KMS-11 (cell line): ENCODE measurements around the gene RAB11A.

Experiments
- H2AFZ ChIP-seq: fragments of 200-600 bp; sonication (generic); 2 replicates; pipeline ENCODE4 v1.6.1; 2016; ENCODE audit warnings: antibody characterized with exemption, mixed run types, low read depth
- H3K27ac ChIP-seq: fragments of 200-600 bp; sonication (generic); 2 replicates; pipeline ENCODE4 v1.6.1; 2016; ENCODE audit warnings: mild to moderate bottlenecking, mixed run types
- H3K27me3 ChIP-seq: fragments of 200-600 bp; sonication (generic); 2 replicates; pipeline ENCODE4 v1.6.1; 2017; ENCODE audit warnings: mild to moderate bottlenecking, low read depth, mixed run types, moderate library complexity; ENCODE audit not compliant: insufficient read depth
- H3K36me3 ChIP-seq: fragments of 200-600 bp; sonication (generic); 2 replicates; pipeline ENCODE4 v1.6.1; 2017; ENCODE audit warnings: mild to moderate bottlenecking, mixed run types; ENCODE audit not compliant: insufficient read depth
- H3K4me1 ChIP-seq: fragments of 200-600 bp; sonication (generic); 2 replicates; pipeline ENCODE4 v1.6.1; 2016; ENCODE audit warnings: mild to moderate bottlenecking, low read depth, mixed run types; ENCODE audit not compliant: poor library complexity, severe bottlenecking
- H3K4me2 ChIP-seq: fragments of 200-600 bp; sonication (generic); 2 replicates; pipeline ENCODE4 v1.7.0; 2016; ENCODE audit warnings: mild to moderate bottlenecking, mixed run types
- H3K4me3 ChIP-seq: fragments of 200-600 bp; sonication (generic); IDR thresholded peaks from 2 replicates; pipeline ENCODE4 v1.6.1; 2017; ENCODE audit warnings: low read depth, low read length, mixed read lengths; ENCODE audit not compliant: insufficient read depth
- H3K79me2 ChIP-seq: fragments of 200-600 bp; sonication (generic); 2 replicates; pipeline ENCODE4 v1.6.1; 2016; ENCODE audit warnings: low read depth, mixed run types; ENCODE audit not compliant: insufficient read depth
- H3K9ac ChIP-seq: fragments of 200-600 bp; sonication (generic); 2 replicates; pipeline ENCODE4 v1.6.1; 2016; ENCODE audit warnings: mild to moderate bottlenecking, mixed run types
- H4K20me1 ChIP-seq: fragments of 200-600 bp; sonication (generic); 2 replicates; pipeline ENCODE4 v1.6.1; 2016; ENCODE audit warnings: mild to moderate bottlenecking, mixed run types; ENCODE audit not compliant: insufficient read depth
- CTCF ChIP-seq: fragments of 200-600 bp; sonication (generic); conservative IDR thresholded peaks from 2 replicates; pipeline ENCODE4 v1.6.1; 2017; ENCODE audit warnings: low read depth, mild to moderate bottlenecking, antibody characterized with exemption, low read length, moderate library complexity, mixed read lengths

Gene RAB11A

GRCh38 chr15:65940618-65940909, 71.3 kb downstream of the RAB11A start:
- H3K4me3 ChIP-seq: no peak overlapping the region
- no peaks in the 10 kb centered on the region for H3K4me1 ChIP-seq
- no peak overlapping the region for H3K9ac ChIP-seq
- H2AFZ ChIP-seq: no peak overlapping the region
- H3K4me2 ChIP-seq: no peak overlapping the region
- no peaks in the 10 kb centered on the region for H3K79me2 ChIP-seq
- no peaks in the 10 kb centered on the region for H3K27me3 ChIP-seq
- H4K20me1 ChIP-seq: no peaks in the 10 kb centered on the region
- H3K36me3 ChIP-seq: no peaks in the 10 kb centered on the region
- no peak overlapping the region for H3K27ac ChIP-seq
- no peak for TF ChIP-seq CTCF
